Uterus (tissue), 2 donors: ENCODE results near the gene PRSS27.

Experiments used
- POLR2A ChIP-seq, 2 donors: fragments of 450-650 bp; IDR thresholded peaks; one replicate each; pipeline ENCODE4 v1.6.1; 2016; ENCODE audit warnings: antibody characterized with exemption in 2 of 2, mild to moderate bottlenecking in 1 of 2, moderate library complexity in 1 of 2
- TF ChIP-seq, protein P1 (sequence below), 4 experiments: fragments of 200-600 bp in 2 of 4; fragments of 450-650 bp in 2 of 4; sonication (generic) in 2 of 4; IDR thresholded peaks; one replicate each; pipeline ENCODE4 v1.5.1; 2016 to 2019; ENCODE audit warnings: antibody characterized with exemption in 4 of 4, mild to moderate bottlenecking in 2 of 4, moderate library complexity in 1 of 4

DNA sequence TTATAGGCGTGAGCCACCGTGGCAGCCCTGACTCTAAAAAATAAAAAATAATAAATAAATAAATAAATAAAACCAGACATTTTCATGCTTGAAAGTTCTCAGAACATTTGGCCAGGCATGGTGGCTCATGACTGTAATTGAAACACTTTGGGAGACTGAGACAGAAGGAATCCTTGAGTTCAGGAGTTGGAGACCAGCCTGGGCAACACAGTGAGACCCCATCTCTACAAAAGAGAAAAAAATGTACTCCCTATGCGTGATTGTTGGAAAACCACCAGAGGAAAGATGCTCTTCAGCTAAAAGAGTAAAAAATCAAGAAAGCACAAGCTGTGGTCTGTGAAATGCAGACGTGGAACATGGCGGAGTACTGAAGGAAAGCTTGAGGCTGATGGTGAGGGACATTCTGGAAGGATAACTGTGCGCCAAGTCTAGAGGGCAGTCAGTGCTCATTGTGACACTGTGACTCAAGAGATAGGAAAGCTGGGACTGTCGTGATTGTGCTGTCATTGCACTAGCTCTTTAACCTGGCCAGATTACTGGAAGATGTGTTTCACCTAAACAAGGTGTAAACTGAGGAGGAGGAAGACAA is 4.2 kb upstream of the PRSS27 start:
- no peak for TF ChIP-seq POLR2A (IDR thresholded peaks at IDR 0.05)
- TF ChIP-seq, protein P1, sequence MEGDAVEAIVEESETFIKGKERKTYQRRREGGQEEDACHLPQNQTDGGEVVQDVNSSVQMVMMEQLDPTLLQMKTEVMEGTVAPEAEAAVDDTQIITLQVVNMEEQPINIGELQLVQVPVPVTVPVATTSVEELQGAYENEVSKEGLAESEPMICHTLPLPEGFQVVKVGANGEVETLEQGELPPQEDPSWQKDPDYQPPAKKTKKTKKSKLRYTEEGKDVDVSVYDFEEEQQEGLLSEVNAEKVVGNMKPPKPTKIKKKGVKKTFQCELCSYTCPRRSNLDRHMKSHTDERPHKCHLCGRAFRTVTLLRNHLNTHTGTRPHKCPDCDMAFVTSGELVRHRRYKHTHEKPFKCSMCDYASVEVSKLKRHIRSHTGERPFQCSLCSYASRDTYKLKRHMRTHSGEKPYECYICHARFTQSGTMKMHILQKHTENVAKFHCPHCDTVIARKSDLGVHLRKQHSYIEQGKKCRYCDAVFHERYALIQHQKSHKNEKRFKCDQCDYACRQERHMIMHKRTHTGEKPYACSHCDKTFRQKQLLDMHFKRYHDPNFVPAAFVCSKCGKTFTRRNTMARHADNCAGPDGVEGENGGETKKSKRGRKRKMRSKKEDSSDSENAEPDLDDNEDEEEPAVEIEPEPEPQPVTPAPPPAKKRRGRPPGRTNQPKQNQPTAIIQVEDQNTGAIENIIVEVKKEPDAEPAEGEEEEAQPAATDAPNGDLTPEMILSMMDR (IDR thresholded peaks at IDR 0.05) = no peak
